HG03066 (cell line): Measurements from ENCODE around the gene NFATC2IP.
"Not testable (repeated sequence)": the region's sequence is repeated elsewhere in the genome, so short reads cannot be mapped to it uniquely, and the experiment has no call there.

Experiments
- ATAC-seq: cut with Tn5 transposase; IDR thresholded peaks from one replicate; pipeline ENCODE4 v1.9.1; 2021; ENCODE audit warnings: low read depth; ENCODE audit not compliant: unreplicated experiment

NFATC2IP gene

DNA sequence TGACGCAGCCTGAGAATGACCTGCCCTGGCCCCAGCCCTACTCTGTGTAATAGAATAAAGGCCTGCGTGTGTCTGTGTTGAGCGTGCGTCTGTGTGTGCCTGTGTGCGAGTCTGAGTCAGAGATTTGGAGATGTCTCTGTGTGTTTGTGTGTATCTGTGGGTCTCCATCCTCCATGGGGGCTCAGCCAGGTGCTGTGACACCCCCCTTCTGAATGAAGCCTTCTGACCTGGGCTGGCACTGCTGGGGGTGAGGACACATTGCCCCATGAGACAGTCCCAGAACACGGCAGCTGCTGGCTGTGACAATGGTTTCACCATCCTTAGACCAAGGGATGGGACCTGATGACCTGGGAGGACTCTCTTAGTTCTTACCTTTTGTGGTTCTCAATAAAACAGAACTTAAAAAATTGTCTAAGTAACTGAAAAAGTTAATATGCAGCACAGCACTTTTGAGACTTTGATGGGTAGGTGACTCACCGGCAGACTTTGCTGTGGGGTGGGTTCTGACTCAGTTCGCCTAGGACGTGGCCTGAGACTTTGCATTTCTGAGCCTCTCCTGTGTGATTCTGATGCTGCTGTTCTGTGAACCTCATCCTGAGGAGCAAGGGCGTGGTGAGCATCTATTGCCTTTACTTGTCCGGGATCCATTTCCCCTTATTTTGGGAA, 39.8 kb downstream of the NFATC2IP start:
- no peak for ATAC-seq

DNA sequence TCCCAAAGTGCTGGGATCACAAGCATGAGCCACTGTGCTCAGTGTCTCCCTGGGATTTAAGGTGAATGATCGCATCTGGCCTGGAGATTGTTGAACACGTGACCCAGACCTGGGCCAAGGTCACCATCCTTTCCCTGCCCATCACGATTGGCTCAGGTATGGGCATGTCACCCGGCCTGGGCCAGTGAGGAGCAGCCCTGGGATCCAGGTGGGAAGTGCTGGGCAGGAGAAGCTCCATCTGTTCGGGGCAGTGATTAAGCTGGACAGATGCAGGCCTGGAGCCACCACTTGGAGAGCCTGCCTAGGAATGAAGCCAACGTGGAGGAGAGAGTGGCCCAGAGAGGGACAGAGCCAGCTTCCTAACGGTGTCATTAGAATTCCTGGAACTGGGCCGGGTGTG, 41.0 kb downstream of the NFATC2IP start:
- no peak for ATAC-seq

- ATAC-seq, result no peak
Observed at GRCh38 chr16:28992496-28992895, 41.8 kb downstream of the NFATC2IP start.

- no peak for ATAC-seq
Observed at GRCh38 chr16:28998837-28999236, 48.1 kb downstream of the NFATC2IP start.

DNA sequence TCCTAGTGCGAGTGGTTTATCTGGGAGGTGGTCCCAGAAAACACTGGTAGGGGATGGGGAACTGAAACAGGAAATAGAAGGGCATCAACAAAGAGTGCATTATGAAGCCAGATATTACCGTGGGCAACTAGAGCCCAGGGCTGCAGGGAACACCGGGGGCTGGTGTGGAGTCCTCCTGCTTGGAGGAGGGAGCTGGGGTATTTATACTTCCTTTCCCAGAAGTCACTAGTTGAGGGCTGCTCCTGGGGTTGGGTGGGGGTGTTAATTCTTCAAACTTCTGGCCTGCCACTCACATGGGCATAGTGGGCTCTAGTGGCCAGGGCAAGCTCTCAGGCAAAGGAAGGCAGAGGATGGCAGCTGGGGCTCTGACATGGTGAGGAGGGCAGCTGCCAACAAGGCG, 48.8 kb downstream of the NFATC2IP start:
- no peak for ATAC-seq

- no peak for ATAC-seq
Observed at GRCh38 chr16:29000019-29000418, 49.3 kb downstream of the NFATC2IP start.

- ATAC-seq, result not testable (repeated sequence)
Observed at GRCh38 chr16:29004496-29005139, 53.9 kb downstream of the NFATC2IP start.

DNA sequence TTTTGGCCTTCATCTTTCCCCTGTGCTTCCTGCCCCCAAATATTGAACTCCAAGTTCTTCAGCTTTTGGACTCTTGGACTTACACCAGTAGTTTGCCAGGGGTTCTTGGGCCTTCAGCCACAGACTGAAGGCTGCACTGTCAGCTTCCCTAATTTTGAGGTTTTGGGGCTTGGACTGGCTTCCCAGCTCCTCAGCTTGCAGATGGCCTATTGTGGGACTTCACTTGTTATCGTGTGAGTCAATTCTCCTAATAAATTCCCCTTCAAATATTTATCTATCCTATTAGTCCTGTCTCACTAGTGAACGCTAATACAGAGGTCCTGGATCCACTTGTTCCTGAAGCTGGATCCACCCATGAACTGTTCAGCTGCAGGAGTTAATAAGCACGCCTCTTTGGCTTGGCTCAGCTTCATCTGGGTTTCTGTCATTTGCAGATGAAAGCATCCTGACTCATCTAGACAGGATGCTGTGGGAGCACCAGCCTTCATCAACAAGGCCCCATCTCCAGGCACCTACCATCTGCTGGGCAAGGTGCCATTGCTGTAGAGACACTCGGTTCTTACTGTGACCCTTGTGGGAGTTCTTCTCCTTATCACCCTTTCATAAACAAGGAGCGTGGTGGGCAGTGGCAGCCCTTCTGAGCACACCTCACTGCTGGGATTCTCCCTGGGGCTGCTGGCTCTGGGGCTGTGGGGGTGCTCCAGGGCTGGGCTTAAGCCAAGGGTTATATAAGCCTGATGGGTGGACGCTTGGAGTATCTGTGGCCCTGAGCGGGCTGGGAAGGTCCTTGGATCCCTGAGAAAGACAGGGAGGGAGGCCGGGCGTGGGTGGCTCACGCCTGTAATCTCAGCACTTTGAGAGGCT, 57.2 kb downstream of the NFATC2IP start:
- no peak for ATAC-seq

- no peak for ATAC-seq
Observed at GRCh38 chr16:29009050-29009837, 58.5 kb downstream of the NFATC2IP start.

DNA sequence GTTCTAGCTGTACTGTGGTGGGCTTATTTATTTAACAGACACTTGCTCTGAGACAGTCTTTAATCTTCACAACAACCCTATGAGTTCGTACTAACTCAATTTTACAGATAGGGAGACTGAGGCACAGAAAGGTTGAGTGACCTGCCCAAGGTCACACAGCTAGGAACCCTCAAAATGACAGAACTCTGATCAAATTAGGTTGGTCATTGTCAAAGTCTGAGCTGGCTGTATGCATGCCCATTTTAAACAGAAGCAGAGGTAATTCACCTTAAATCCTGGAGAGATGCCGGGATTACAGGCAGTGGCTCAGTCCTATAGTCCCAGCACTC, 59.1 kb downstream of the NFATC2IP start:
- ATAC-seq, result no peak

GRCh38 chr16:29011112-29011511, 60.4 kb downstream of the NFATC2IP start:
- ATAC-seq, result no peak

- ATAC-seq, result no peak
Observed at GRCh38 chr16:29011851-29012250, 61.1 kb downstream of the NFATC2IP start.

DNA sequence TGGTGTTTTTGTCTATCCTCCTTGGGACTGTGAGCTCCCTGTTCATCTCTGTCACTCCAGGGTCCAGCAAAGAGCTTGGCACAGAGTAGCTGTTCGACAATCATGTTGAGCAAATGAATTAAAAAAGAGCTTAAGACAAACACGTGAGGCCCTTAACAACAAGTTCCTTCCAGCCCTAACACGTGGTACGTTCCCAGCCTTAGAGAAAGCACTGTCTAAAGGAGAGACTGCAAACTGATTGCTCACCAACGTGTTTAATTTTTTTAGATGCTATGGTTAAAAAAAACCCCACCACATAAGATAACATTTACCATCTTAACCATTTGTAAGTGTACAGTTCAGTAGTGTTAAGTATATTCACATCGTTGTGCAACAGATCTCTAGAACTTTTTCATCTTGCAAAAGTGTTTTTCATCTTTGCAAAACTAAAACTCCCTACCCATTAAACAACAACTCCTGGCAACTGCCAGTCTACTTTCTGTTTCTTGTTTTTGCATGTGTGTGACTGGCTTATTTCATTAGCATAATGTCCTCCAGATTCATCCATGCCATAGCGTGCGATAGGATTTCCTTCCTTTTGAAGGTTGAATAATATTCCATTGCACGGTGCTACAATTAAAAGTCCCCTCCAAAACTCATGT, 62.3 kb downstream of the NFATC2IP start:
- no peak for ATAC-seq

DNA sequence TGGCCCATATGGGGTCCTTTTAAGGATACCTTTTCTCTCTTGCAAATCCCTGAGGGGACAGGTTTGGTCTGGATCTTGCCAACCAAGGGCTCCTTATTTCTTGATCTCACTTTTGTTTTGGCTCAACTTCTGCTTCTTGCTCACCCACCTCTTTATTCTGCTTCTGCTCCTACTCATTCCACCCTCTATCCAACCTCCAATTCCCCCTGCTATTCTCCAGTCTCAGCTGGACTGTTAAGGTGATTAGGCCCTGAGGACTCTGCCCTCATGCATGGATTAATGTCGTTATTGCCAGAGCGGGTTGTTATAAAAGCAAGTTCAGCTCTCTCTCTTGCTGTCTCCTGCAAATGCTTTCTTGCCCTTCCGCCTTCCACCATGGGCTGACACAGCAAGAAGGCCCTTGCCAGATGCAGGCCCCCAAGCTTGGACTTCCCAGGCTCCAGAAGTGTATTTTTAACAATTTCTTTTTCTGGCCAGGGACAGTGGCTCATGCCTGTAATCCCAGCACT, 63.9 kb downstream of the NFATC2IP start:
- ATAC-seq, result no peak
